Liver (tissue), 9 donors: ENCODE results near the gene ARPC1A. TPM values are rescaled to one million over a fixed set of nuclear protein-coding genes. Genes with fewer than 3 reads are reported as not detected.

ENCODE experiments used
- DNase-seq: peaks from one replicate; pipeline ENCODE4 v3.0.0-alpha.2; 2017; ENCODE audit warnings: low spot score
- H3K27ac ChIP-seq, 2 donors: one replicate each; pipeline ENCODE4 v1.7.0; 2013; ENCODE audit warnings: inconsistent platforms in 2 of 2, low read length in 2 of 2, control low read depth in 1 of 2, low read depth in 1 of 2, mild to moderate bottlenecking in 1 of 2
- H3K27me3 ChIP-seq, 4 donors: one replicate each; pipeline versions ENCODE4 v1.6.1 to v1.7.0; 2013; ENCODE audit warnings: low read length in 3 of 4, inconsistent platforms in 1 of 4, mild to moderate bottlenecking in 1 of 4, moderate library complexity in 1 of 4; ENCODE audit not compliant: control insufficient read depth in 4 of 4, insufficient read depth in 4 of 4
- H3K36me3 ChIP-seq, 4 donors: one replicate each; pipeline versions ENCODE4 v1.6.1 to v1.7.0; 2013; ENCODE audit warnings: low read length in 3 of 4, mild to moderate bottlenecking in 3 of 4, low read depth in 1 of 4, moderate library complexity in 1 of 4; ENCODE audit not compliant: control insufficient read depth in 4 of 4, insufficient read depth in 3 of 4
- H3K4me1 ChIP-seq, 4 donors: one replicate each; pipeline versions ENCODE4 v1.6.1 to v1.7.0; 2013; ENCODE audit warnings: low read length in 3 of 4, mild to moderate bottlenecking in 3 of 4, moderate library complexity in 1 of 4; ENCODE audit not compliant: control insufficient read depth in 4 of 4, insufficient read depth in 4 of 4
- H3K4me3 ChIP-seq, 3 donors: one replicate each; pipeline versions ENCODE4 v1.6.1 to v1.7.0; 2013; ENCODE audit warnings: low read length in 3 of 3, control low read depth in 1 of 3, low read depth in 1 of 3, mild to moderate bottlenecking in 1 of 3
- H3K9ac ChIP-seq, 2 donors: one replicate each; pipeline ENCODE4 v1.7.0; 2013; ENCODE audit warnings: low read length in 2 of 2, mild to moderate bottlenecking in 2 of 2, moderate library complexity in 2 of 2, control low read depth in 1 of 2, low read depth in 1 of 2
- H3K9me3 ChIP-seq, 4 donors: one replicate each; pipeline versions ENCODE4 v1.6.1 to v1.7.0; 2013; ENCODE audit warnings: low read length in 3 of 4; ENCODE audit not compliant: control insufficient read depth in 4 of 4
- ATF3 ChIP-seq: IDR thresholded peaks from 2 replicates; pipeline ENCODE4 v1.6.1; 2016; ENCODE audit warnings: antibody characterized with exemption
- CTCF ChIP-seq: fragments of 150-350 bp; IDR thresholded peaks from 2 replicates; pipeline ENCODE4 v1.5.1; 2017; ENCODE audit warnings: improper control_type of control experiment, low read depth, low read length; ENCODE audit not compliant: missing input control
- FOXA1 ChIP-seq: IDR thresholded peaks from 2 replicates; pipeline ENCODE4 v1.6.1; 2016; ENCODE audit warnings: antibody characterized with exemption
- FOXA2 ChIP-seq: IDR thresholded peaks from 2 replicates; pipeline ENCODE4 v1.6.1; 2016; ENCODE audit warnings: antibody characterized with exemption
- GABPA ChIP-seq, 2 donors: IDR thresholded peaks in 1 of 2; conservative IDR thresholded peaks in 1 of 2; 2 replicates each; pipeline ENCODE4 v1.6.1; 2016; ENCODE audit warnings: antibody characterized with exemption in 2 of 2, mild to moderate bottlenecking in 1 of 2, moderate library complexity in 1 of 2
- HNF4A ChIP-seq, 2 donors: conservative IDR thresholded peaks; 2 replicates each; pipeline ENCODE4 v1.6.1; 2016; ENCODE audit warnings: antibody characterized with exemption in 2 of 2, mild to moderate bottlenecking in 2 of 2
- HNF4G ChIP-seq: IDR thresholded peaks from 2 replicates; pipeline ENCODE4 v1.6.1; 2016; ENCODE audit warnings: antibody characterized with exemption
- JUND ChIP-seq, 2 donors: IDR thresholded peaks; 2 replicates each; pipeline ENCODE4 v1.6.1; 2016; ENCODE audit warnings: antibody characterized with exemption in 2 of 2
- MAX ChIP-seq: IDR thresholded peaks from 2 replicates; pipeline ENCODE4 v1.6.1; 2016; ENCODE audit warnings: antibody characterized with exemption
- NR2F2 ChIP-seq: IDR thresholded peaks from 2 replicates; pipeline ENCODE4 v1.6.1; 2016; ENCODE audit warnings: antibody characterized with exemption
- REST ChIP-seq: IDR thresholded peaks from 2 replicates; pipeline ENCODE4 v1.6.1; 2016; ENCODE audit warnings: antibody characterized with exemption, mild to moderate bottlenecking
- RXRA ChIP-seq, 2 donors: IDR thresholded peaks; 2 replicates each; pipeline ENCODE4 v1.6.1; 2017 to 2018; ENCODE audit warnings: antibody characterized with exemption in 2 of 2, mild to moderate bottlenecking in 1 of 2
- SP1 ChIP-seq: IDR thresholded peaks from 2 replicates; pipeline ENCODE4 v1.6.1; 2018; ENCODE audit warnings: antibody characterized with exemption, mild to moderate bottlenecking
- TAF1 ChIP-seq: conservative IDR thresholded peaks from 2 replicates; pipeline ENCODE4 v1.6.1; 2016; ENCODE audit warnings: antibody characterized with exemption, mild to moderate bottlenecking
- YY1 ChIP-seq: IDR thresholded peaks from 2 replicates; pipeline ENCODE4 v1.6.1; 2016; ENCODE audit warnings: antibody characterized with exemption, mild to moderate bottlenecking
- ZBTB33 ChIP-seq: IDR thresholded peaks from 2 replicates; pipeline ENCODE4 v1.6.1; 2016; ENCODE audit warnings: antibody characterized with exemption
- WGBS: extraction: QIAGEN DNeasy Blood & Tissue Kit; methylation state at CpG from one replicate; pipeline ENCODE4 v1.1.7; 2013; 5-methylcytosine and 5-hydroxymethylcytosine counted together
- polyA plus RNA-seq, 2 donors: library from polyadenylated mRNA; stranded (reverse) in 1 of 2; unstranded in 1 of 2; fragments of 200-250 nt in 1 of 2; fragments of >200 nt in 1 of 2; fragmentation: Nextera tagmentation in 1 of 2; extraction: Ambion mirVana in 1 of 2; gene quantifications; one replicate each; pipeline versions ENCODE4 v1.2.1 to v1.2.3, GENCODE V29; 2013 to 2015
- total RNA-seq, 2 donors: library from RNA; depleted of rRNA; stranded (reverse); fragments of >200 nt; gene quantifications; one replicate each; pipeline ENCODE4 v1.2.3, GENCODE V29; 2014
- donor health status: healthy.
- donor health status: healthy.
- donor health status: healthy.
- donor health status: healthy.
- donor health status: healthy.

The ARPC1A gene
- total and polyA plus RNA-seq, 4 donors, result 46.7 to 84.0 (median 60.8) TPM

- H3K36me3 ChIP-seq, result peaks cover 0 to 13% (median under 1%) of the 10 kb centered on the region in 4 donors
- no peak overlapping the region for H3K9ac ChIP-seq
- H3K27ac ChIP-seq, result no peak overlapping the region
- 95% methylated on average over 10 of the region's 10 CpGs for WGBS
- H3K4me3 ChIP-seq, result no peak overlapping the region
- H3K27me3 ChIP-seq, result no peaks in the 10 kb centered on the region
- peaks cover 13 to 23% (median 18%) of the 10 kb centered on the region in 4 donors for H3K4me1 ChIP-seq
- DNase-seq, result no peak
- H3K9me3 ChIP-seq, result no peaks in the 10 kb centered on the region
- TF ChIP-seq FOXA1 (no peak), GABPA (IDR thresholded peaks at IDR 0.05 in 1 of 2, conservative IDR thresholded peaks at IDR 0.05 in 1 of 2) (no peak), CTCF (no peak), HNF4G (no peak), ZBTB33 (no peak), SP1 (no peak), YY1 (no peak), TAF1 (no peak), ATF3 (no peak), NR2F2 (no peak), JUND (IDR thresholded peaks at IDR 0.05) (no peak), HNF4A (conservative IDR thresholded peaks at IDR 0.05) (no peak), MAX (no peak)
Observed at GRCh38 chr7:99383203-99383602, 57.5 kb downstream of the ARPC1A start.

GRCh38 chr7:99383791-99384370 is 58.2 kb downstream of the ARPC1A start:
- no peak overlapping the region for H3K9ac ChIP-seq
- no peak overlapping the region for H3K27ac ChIP-seq
- no peaks in the 10 kb centered on the region for H3K9me3 ChIP-seq
- TF ChIP-seq TAF1 (no peak), FOXA2 (no peak), RXRA (IDR thresholded peaks at IDR 0.05) (no peak), REST (no peak), SP1 (no peak), GABPA (IDR thresholded peaks at IDR 0.05 in 1 of 2, conservative IDR thresholded peaks at IDR 0.05 in 1 of 2) (no peak), NR2F2 (no peak), ZBTB33 (no peak), CTCF (no peak), JUND (IDR thresholded peaks at IDR 0.05) (no peak), FOXA1 (no peak), HNF4A (conservative IDR thresholded peaks at IDR 0.05) (no peak), ATF3 (no peak), HNF4G (no peak), YY1 (no peak)
- peaks cover 0 to 16% (median 1%) of the 10 kb centered on the region in 4 donors for H3K36me3 ChIP-seq
- no peak for DNase-seq
- 95% methylated on average over 13 of the region's 13 CpGs for WGBS
- peaks cover 13 to 23% (median 18%) of the 10 kb centered on the region in 4 donors for H3K4me1 ChIP-seq
- no peaks in the 10 kb centered on the region for H3K27me3 ChIP-seq
- H3K4me3 ChIP-seq, result no peak overlapping the region
